ENCODE data around the gene HTATSF1.

HTATSF1 gene

GRCh38 chrX:136555694-136556093 is 58.3 kb downstream of the HTATSF1 start:
- no peaks in the 10 kb centered on the region for H3K9me3 ChIP-seq
- no peaks in the 10 kb centered on the region for H3K27me3 ChIP-seq
- H3K4me3 ChIP-seq (ENCODE audit: low read depth in 1 of 2, low read length in 1 of 2): no peak overlapping the region
- H3K36me3 ChIP-seq: no peaks in the 10 kb centered on the region
- no peaks in the 10 kb centered on the region for H3K4me1 ChIP-seq (ENCODE audit: control insufficient read depth in 1 of 2, insufficient read depth in 1 of 2, low read depth in 1 of 2, low read length in 1 of 2)
- no peak for TF ChIP-seq CTCF (IDR thresholded peaks at IDR 0.05)
- no peak overlapping the region for H3K27ac ChIP-seq
